ENCODE results near the gene ATRNL1.
"Not testable (repeated sequence)": the region's sequence is repeated elsewhere in the genome, so short reads cannot be mapped to it uniquely, and the experiment has no call there.

Gene ATRNL1

DNA sequence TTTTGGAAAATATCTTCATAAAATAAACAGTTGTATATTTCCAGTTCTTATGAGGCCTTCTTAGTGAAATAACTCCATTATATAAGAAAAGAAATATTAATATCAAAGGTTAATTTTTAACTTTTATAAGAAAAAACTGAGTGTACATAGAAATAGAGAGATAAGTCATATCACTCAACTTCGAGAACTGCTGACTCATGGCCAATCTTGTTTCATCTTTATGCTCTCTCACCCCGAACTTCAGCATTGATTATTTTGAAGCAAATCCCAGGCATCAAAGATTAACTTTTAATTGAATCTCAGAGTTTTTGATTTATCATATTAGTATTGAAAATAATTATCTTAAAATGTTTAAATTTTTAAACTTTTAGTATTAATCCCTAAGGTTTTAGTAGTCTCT lies 652.8 kb downstream of the ATRNL1 start:
- no peak for DNase-seq (ENCODE audit: low read depth)
- TF ChIP-seq, protein P1, sequence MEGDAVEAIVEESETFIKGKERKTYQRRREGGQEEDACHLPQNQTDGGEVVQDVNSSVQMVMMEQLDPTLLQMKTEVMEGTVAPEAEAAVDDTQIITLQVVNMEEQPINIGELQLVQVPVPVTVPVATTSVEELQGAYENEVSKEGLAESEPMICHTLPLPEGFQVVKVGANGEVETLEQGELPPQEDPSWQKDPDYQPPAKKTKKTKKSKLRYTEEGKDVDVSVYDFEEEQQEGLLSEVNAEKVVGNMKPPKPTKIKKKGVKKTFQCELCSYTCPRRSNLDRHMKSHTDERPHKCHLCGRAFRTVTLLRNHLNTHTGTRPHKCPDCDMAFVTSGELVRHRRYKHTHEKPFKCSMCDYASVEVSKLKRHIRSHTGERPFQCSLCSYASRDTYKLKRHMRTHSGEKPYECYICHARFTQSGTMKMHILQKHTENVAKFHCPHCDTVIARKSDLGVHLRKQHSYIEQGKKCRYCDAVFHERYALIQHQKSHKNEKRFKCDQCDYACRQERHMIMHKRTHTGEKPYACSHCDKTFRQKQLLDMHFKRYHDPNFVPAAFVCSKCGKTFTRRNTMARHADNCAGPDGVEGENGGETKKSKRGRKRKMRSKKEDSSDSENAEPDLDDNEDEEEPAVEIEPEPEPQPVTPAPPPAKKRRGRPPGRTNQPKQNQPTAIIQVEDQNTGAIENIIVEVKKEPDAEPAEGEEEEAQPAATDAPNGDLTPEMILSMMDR (IDR thresholded peaks at IDR 0.05; ENCODE audit: low read length, missing control alignments): no peak
- H3K4me3 ChIP-seq (replicated peaks; ENCODE audit: low read depth, low read length): no peak overlapping the region

DNA sequence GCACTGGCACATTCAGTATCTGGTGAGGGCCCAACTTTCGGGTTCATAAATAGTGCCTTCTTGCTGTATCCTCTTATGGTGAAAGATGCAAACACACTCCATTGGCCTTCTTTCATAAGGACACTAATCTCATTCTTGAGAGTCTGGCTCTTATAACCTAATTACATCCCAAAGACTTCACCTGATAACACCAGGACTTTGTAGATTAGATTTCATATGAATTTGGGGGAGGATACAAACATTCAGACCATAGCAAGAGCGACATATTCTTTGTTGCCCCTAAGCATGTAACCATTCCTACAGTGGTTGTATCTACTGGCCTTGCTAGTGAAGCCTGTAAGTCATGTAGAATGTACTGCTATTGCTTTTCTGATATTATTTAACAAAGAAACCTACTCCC lies 654.6 kb downstream of the ATRNL1 start:
- TF ChIP-seq, protein P1 (IDR thresholded peaks at IDR 0.05; ENCODE audit: low read length, missing control alignments): no peak
- DNase-seq (ENCODE audit: low read depth): no peak
- H3K4me3 ChIP-seq (replicated peaks; ENCODE audit: low read depth, low read length): no peak overlapping the region

DNA sequence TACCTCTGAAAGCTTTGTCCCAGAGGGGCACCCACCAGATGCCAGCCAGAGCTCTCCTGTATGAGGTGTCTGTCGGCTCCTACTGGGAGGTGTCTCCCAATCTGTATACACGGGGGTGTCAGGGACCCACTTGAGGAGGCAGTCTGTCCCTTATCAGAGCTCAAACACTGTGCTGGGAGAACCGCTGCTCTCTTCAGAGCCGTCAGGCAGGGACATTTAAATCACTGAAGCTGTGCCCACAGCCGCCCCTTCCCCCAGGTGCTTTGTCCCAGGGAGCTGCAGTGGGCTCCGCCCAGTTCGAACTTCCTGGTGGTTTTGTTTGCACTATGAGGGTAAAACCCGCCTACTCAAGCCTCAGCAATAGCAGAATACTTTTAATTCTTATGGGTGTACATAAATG lies 665.3 kb downstream of the ATRNL1 start:
- not testable (repeated sequence) for DNase-seq (ENCODE audit: low read depth); H3K4me3 ChIP-seq (replicated peaks; ENCODE audit: low read depth, low read length)

DNA sequence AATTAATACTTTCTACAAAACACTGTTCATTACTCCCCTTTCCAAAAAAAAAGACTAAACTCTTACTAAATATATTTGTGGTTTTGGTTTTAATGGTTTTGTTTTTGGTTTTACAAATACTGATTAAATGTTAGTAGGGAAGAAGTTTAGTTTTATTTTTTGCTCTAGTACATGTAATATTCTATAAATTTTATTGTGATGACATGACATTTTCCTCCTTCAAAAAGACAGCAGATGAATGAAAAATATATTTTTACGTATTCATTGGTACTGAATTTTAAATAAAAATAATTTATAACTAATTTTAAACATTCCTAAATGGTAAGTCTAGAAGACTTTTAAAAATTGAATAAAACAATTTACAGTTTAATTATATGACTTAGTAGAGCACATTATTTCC lies 667.0 kb downstream of the ATRNL1 start:
- H3K4me3 ChIP-seq (replicated peaks; ENCODE audit: low read depth, low read length): no peak overlapping the region
- TF ChIP-seq, protein P1 (IDR thresholded peaks at IDR 0.05; ENCODE audit: low read length, missing control alignments): no peak

DNA sequence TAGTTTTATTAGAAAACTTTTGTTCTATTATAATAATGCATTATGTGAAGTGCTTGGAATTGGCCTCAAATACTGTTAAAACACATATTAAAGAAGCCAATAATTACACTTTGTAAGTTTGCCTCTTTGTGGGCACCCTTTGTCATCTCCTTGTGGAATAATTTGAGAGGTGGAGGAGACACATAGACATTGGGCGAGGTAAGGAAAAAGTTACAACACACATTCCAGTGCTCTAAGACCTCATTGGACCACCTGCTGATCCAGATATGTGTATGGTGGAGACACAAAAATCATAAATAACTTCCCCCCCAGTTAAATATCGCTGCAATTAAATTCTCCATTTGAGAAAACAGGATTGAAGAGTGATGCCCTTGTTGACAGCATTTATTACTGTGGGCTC lies 668.0 kb downstream of the ATRNL1 start:
- TF ChIP-seq, protein P1 (IDR thresholded peaks at IDR 0.05; ENCODE audit: low read length, missing control alignments): no peak
- H3K4me3 ChIP-seq (replicated peaks; ENCODE audit: low read depth, low read length): no peak overlapping the region
- DNase-seq (ENCODE audit: low read depth): no peak

More for the DNA sequence above, 667.0 kb downstream of the ATRNL1 start:
- no peak for DNase-seq (ENCODE audit: low read depth)

DNA sequence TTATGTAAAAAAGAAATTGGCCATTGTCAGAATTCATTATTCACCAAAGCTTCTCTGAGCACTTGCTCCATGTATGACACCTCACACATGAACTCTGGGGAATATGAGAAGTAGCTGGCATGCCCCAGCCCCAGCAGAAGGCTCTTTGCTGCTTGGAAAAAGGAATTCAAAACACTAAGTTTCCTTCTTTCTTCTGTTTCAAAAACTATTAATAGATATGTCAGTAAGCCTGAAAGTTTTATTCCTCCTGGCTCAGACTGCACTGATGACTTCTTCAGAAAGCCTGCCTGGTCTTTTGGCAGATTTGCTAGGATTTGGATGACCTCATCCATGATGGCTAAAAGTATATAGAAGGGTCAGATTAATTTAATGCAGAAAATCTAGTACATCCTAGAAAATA lies 668.9 kb downstream of the ATRNL1 start:
- no peak overlapping the region for H3K4me3 ChIP-seq (replicated peaks; ENCODE audit: low read depth, low read length)
- DNase-seq (ENCODE audit: low read depth): no peak
- TF ChIP-seq, protein P1 (IDR thresholded peaks at IDR 0.05; ENCODE audit: low read length, missing control alignments): no peak

DNA sequence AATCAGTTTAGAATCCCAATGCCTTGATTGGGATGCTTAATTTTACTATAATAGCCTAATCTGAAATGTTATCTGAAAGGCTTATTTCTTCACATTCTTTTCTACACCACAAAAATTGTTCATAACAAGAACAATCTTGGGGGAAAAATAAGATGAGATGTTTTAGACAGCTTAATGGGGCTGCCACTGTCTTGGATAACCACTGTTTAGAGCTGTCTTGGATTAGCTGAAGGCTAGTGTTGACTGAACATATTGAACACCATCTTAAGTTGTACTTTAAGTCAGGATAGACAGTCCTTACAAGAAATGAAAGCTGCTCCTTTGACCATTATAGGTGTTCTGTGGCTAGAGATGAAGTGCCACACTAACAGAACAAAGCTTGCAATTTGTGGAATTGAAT lies 678.6 kb downstream of the ATRNL1 start:
- no peak for DNase-seq (ENCODE audit: low read depth)
- TF ChIP-seq, protein P1 (IDR thresholded peaks at IDR 0.05; ENCODE audit: low read length, missing control alignments): no peak
- H3K4me3 ChIP-seq (replicated peaks; ENCODE audit: low read depth, low read length): no peak overlapping the region

DNA sequence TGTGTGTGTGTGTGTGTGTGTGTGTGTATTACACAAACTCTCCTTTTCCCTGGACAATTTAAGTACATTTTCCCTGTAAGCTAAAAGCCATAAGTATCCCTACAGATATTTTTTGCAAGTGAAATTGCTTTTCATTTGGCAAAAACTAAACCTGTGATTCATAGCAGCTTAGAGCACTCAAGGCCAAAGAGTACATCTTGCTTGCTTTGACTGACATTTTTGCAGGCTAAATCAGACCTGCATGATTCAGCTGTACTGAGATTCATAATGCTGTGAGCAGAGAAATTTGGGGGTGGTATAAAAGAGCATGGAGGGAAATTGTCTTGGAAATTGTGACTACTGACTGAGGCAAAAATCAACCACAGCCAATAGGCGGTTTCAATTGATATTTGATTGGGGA lies 679.4 kb downstream of the ATRNL1 start:
- TF ChIP-seq, protein P1 (IDR thresholded peaks at IDR 0.05; ENCODE audit: low read length, missing control alignments): no peak
- DNase-seq (ENCODE audit: low read depth): peak; percentile 47
- H3K4me3 ChIP-seq (replicated peaks; ENCODE audit: low read depth, low read length): no peak overlapping the region

Data from fibroblast of pulmonary artery (primary cell).